Fibroblast of the aortic adventitia (primary cell): ENCODE results near the gene MBD6. TPM values are rescaled to one million over a fixed set of nuclear protein-coding genes. Genes with fewer than 3 reads are reported as not detected.
A peak's percentile ranks its signal among the peaks of the same experiment; 100 is the strongest.
"Not testable (repeated sequence)": the region's sequence is repeated elsewhere in the genome, so short reads cannot be mapped to it uniquely, and the experiment has no call there.

Experiments used
- DNase-seq: peaks from one replicate; pipeline ENCODE4 v3.0.0-alpha.2; 2010; ENCODE audit warnings: low read depth
- H3K4me3 ChIP-seq: 2 replicates; pipeline ENCODE4 v1.5.1; 2011; ENCODE audit warnings: low read depth, mild to moderate bottlenecking, control low read depth, low read length, moderate library complexity
- total RNA-seq: library from RNA; depleted of rRNA; stranded (reverse); fragments of >200 nt; gene quantifications from 2 replicates; pipeline ENCODE4 v1.2.3, GENCODE V29; 2012; ENCODE audit warnings: low replicate concordance
- TF ChIP-seq, protein P1 (sequence below): IDR thresholded peaks from 2 replicates; pipeline ENCODE4 v1.5.1; 2011; ENCODE audit warnings: mild to moderate bottlenecking, low read length, control low read depth, inconsistent platforms; ENCODE audit not compliant: insufficient read depth

Gene MBD6
- total RNA-seq, 1 donor = 4.2 TPM

- peak; percentile 21 for DNase-seq
- TF ChIP-seq, protein P1, sequence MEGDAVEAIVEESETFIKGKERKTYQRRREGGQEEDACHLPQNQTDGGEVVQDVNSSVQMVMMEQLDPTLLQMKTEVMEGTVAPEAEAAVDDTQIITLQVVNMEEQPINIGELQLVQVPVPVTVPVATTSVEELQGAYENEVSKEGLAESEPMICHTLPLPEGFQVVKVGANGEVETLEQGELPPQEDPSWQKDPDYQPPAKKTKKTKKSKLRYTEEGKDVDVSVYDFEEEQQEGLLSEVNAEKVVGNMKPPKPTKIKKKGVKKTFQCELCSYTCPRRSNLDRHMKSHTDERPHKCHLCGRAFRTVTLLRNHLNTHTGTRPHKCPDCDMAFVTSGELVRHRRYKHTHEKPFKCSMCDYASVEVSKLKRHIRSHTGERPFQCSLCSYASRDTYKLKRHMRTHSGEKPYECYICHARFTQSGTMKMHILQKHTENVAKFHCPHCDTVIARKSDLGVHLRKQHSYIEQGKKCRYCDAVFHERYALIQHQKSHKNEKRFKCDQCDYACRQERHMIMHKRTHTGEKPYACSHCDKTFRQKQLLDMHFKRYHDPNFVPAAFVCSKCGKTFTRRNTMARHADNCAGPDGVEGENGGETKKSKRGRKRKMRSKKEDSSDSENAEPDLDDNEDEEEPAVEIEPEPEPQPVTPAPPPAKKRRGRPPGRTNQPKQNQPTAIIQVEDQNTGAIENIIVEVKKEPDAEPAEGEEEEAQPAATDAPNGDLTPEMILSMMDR = no peak
- H3K4me3 ChIP-seq = no peak overlapping the region
These were observed 7.8 kb upstream of the MBD6 start for GRCh38 chr12:57514720-57515407.

- peak; percentile 23 for DNase-seq
- no peak overlapping the region for H3K4me3 ChIP-seq
- TF ChIP-seq, protein P1 = no peak
These were observed 7.2 kb upstream of the MBD6 start for GRCh38 chr12:57515408-57515933.

GRCh38 chr12:57515934-57516541, 6.6 kb upstream of the MBD6 start:
- DNase-seq = peak; percentile 26
- no peak overlapping the region for H3K4me3 ChIP-seq

GRCh38 chr12:57516617-57517153, 5.9 kb upstream of the MBD6 start:
- H3K4me3 ChIP-seq = no peak overlapping the region
- DNase-seq = no peak
- TF ChIP-seq, protein P1 = no peak

More at GRCh38 chr12:57515934-57516541, 6.6 kb upstream of the MBD6 start:
- TF ChIP-seq, protein P1 = no peak

GRCh38 chr12:57517187-57517586, 5.4 kb upstream of the MBD6 start:
- H3K4me3 ChIP-seq = peak overlapping the region; percentile 100
- peak; percentile 64 for DNase-seq
- TF ChIP-seq, protein P1 = no peak

DNA sequence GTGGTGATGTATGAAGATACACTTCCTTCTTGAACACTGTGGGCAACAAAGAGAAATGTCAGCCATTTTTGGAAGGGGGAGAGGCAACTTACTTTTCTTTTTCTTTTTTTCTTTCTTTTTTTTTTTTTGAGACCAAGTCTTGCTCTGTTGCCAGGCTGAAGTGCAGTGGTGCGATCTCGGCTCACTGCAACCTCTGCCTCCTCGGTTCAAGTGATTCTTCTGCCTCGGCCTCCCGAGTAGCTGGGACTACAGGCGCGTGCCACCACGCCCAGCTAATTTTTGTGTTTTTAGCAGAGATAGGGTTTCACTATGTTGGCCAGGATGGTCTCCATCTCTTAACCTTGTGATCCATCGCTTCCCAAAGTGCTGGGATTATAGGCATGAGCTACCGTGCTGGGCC, 4.9 kb upstream of the MBD6 start:
- DNase-seq = not testable (repeated sequence)
- H3K4me3 ChIP-seq = peak overlapping the region; percentile 100
